GM12891 (cell line): ENCODE data around the gene TRAPPC8.

Experiments used
- POLR2A ChIP-seq: IDR thresholded peaks from 2 replicates; pipeline ENCODE4 v1.6.1; 2011; ENCODE audit warnings: low read depth, low read length, control low read depth
- TAF1 ChIP-seq: IDR thresholded peaks from 2 replicates; pipeline ENCODE4 v1.6.1; 2011; ENCODE audit warnings: low read depth, low read length, control low read depth

GRCh38 chr18:31942291-31942998 lies 483 bp downstream of the TRAPPC8 start:
- TF ChIP-seq POLR2A (no peak), TAF1 (0 out of 2 replicates have a peak, but pooled peaks have one; percentile 17)
